HG02588 (cell line): ENCODE measurements around the gene SLC49A4.

Experiments
- ATAC-seq: cut with Tn5 transposase; IDR thresholded peaks from one replicate; pipeline ENCODE4 v1.9.1; 2021; ENCODE audit warnings: mild to moderate bottlenecking, moderate library complexity; ENCODE audit not compliant: unreplicated experiment

SLC49A4 gene

GRCh38 chr3:122927726-122928125, 132.9 kb downstream of the SLC49A4 start:
- no peak for ATAC-seq

GRCh38 chr3:122928396-122929187, 133.7 kb downstream of the SLC49A4 start:
- no peak for ATAC-seq

- no peak for ATAC-seq
Measured at GRCh38 chr3:122929188-122930062, 134.6 kb downstream of the SLC49A4 start.

- no peak for ATAC-seq
Measured at GRCh38 chr3:122930063-122930997, 135.5 kb downstream of the SLC49A4 start.
